Mucosa of descending colon (tissue), 3 donors: ENCODE results near the gene STXBP6. TPM values are rescaled to one million over a fixed set of nuclear protein-coding genes. Genes with fewer than 3 reads are reported as not detected.
A peak's percentile ranks its signal among the peaks of the same experiment; 100 is the strongest.

ENCODE experiments used
- ATAC-seq: fragments of 200-7000 bp; cut with Tn5 transposase; one replicate; pipeline ENCODE4 v1.9.1; 2020; ENCODE audit warnings: mild to moderate bottlenecking, moderate library complexity
- DNase-seq, 3 donors: peaks; one replicate each; pipeline ENCODE4 v3.0.0-alpha.2; 2020
- H3K36me3 ChIP-seq: fragments of 200-600 bp; one replicate; pipeline ENCODE4 v1.8.0; 2021; ENCODE audit warnings: low read depth, mild to moderate bottlenecking
- H3K4me1 ChIP-seq: fragments of 200-600 bp; one replicate; pipeline ENCODE4 v1.8.0; 2021; ENCODE audit warnings: low read depth, mild to moderate bottlenecking
- H3K4me3 ChIP-seq: fragments of 200-600 bp; one replicate; pipeline ENCODE4 v1.8.0; 2021; ENCODE audit warnings: mild to moderate bottlenecking
- H3K9me3 ChIP-seq: fragments of 200-600 bp; one replicate; pipeline ENCODE4 v1.8.0; 2021; ENCODE audit warnings: mild to moderate bottlenecking
- intact Hi-C, 2 donors: fragments of 100-400 bp; cut with DNase I in 1 of 2; cut with micrococcal nuclease in 1 of 2; formaldehyde crosslinking; loops; one replicate each; pipeline versions ENCODE4 v1.11.0 to v1.11.1; 2022; cut with DNase I, micrococcal nuclease
- total RNA-seq, 3 donors: library from RNA; stranded (reverse); fragmentation: NEBNext Ultra II Directional in 2 of 3; extraction: Animal tissue kit (Norgen Biotek cat#: 25700) in 2 of 3; gene quantifications; one replicate each; pipeline versions ENCODE4 v1.2.1 to v1.2.4, GENCODE V29; 2021 to 2023
- TF ChIP-seq, protein P1 (sequence below): fragments of 200-600 bp; IDR thresholded peaks from one replicate; pipeline ENCODE4 v1.8.0; 2022; ENCODE audit warnings: antibody characterized with exemption, mild to moderate bottlenecking
- donor health status: DM: no; HTN: no; CAD: no; lungs with moderate emphysema.
- donor health status: DM: no; HTN: no; CAD: no.
- donor health status: DM: no; HTN: yes; CAD: no.

STXBP6 gene
- total RNA-seq, 3 donors from 2014 or later: 10.9 to 25.9 (median 19.8) TPM

DNA sequence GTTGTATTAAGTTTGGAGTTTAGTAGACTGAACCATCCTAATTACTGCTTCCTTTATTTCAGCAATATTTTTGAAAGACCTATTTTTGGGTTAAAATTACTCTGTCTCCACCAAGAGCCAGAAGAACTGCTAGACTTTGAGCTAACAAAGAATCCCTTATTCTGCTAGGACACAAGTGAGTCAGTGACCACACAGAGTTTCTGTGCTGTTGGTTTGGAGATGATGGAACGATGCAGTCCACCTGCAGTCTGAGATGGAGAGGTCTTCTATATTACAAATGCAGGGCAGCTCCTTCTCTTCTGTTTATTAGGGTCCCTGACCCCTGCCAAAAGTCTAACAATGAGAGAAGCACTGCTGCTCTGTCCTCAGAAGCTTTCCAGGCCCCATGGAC lies 6.7 kb upstream of the STXBP6 start:
- intact Hi-C loops: no loop called here
- no peak for DNase-seq
- Histone ChIP-seq H3K4me3 (no peak overlapping the region), H3K9me3 (no peaks in the 10 kb centered on the region), H3K36me3 (no peaks in the 10 kb centered on the region), H3K4me1 (peaks cover 10% of the 10 kb centered on the region)
- ATAC-seq: no peak
- TF ChIP-seq, protein P1, sequence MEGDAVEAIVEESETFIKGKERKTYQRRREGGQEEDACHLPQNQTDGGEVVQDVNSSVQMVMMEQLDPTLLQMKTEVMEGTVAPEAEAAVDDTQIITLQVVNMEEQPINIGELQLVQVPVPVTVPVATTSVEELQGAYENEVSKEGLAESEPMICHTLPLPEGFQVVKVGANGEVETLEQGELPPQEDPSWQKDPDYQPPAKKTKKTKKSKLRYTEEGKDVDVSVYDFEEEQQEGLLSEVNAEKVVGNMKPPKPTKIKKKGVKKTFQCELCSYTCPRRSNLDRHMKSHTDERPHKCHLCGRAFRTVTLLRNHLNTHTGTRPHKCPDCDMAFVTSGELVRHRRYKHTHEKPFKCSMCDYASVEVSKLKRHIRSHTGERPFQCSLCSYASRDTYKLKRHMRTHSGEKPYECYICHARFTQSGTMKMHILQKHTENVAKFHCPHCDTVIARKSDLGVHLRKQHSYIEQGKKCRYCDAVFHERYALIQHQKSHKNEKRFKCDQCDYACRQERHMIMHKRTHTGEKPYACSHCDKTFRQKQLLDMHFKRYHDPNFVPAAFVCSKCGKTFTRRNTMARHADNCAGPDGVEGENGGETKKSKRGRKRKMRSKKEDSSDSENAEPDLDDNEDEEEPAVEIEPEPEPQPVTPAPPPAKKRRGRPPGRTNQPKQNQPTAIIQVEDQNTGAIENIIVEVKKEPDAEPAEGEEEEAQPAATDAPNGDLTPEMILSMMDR: no peak

DNA sequence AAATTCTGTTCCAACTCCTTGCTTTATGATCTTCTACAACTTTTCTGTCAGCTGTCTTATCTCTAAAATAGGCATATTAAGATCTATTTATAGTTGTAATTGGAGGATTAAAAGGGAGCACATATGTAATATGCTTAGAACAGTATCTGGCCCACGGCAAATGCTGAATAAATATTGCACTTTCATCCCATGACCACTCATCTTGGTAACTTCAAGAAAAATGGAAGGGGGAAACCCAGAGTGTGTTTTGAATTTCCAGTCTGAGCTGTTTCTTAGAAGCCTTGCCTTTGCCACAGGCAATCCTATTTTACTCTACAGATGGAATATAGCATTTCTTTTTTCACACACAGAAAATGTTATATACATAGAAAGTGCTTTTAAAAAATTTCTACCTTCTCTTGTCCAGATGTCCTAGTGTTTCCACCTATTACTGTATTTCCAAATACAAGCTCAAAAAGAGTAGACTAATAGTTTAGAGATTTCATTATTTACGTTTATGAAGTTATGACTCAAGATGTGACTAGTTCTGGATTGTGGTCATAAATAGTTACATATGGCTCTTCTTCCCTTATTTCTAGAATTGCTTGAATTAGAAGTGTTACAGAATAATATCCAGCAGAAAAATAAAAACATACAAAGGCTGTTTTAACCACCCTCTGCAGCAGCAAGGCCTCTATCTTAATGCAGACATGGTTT lies 6.2 kb upstream of the STXBP6 start:
- Histone ChIP-seq H3K9me3 (no peaks in the 10 kb centered on the region), H3K36me3 (no peaks in the 10 kb centered on the region), H3K4me1 (peaks cover 11% of the 10 kb centered on the region), H3K4me3 (no peak overlapping the region)
- TF ChIP-seq, protein P1: no peak
- ATAC-seq: no peak
- intact Hi-C loops: no loop called here
- DNase-seq: no peak

DNA sequence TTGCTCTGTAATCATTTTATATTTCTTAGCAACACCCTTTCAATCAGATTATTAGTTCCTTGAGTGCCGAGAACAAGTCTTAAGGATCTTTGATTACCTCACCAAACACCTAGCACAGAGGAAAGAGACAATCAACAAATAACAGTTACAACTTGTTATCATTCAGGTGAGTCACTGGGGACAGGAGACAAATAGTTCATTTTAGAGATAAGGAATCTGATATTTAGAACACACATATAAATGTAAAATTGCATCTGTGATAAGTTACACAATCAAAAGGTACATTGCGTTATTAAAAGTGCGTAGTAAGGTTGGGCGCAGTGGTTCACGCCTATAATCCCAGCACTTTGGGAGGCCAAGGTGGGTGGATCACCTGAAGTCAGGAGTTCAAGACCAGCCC lies 5.1 kb upstream of the STXBP6 start:
- Histone ChIP-seq H3K4me3 (no peak overlapping the region), H3K36me3 (no peaks in the 10 kb centered on the region), H3K4me1 (peaks cover 16% of the 10 kb centered on the region), H3K9me3 (no peaks in the 10 kb centered on the region)
- peak; percentile 79 for ATAC-seq
- TF ChIP-seq, protein P1: no peak
- DNase-seq: no peak
- intact Hi-C loops: no loop called here

DNA sequence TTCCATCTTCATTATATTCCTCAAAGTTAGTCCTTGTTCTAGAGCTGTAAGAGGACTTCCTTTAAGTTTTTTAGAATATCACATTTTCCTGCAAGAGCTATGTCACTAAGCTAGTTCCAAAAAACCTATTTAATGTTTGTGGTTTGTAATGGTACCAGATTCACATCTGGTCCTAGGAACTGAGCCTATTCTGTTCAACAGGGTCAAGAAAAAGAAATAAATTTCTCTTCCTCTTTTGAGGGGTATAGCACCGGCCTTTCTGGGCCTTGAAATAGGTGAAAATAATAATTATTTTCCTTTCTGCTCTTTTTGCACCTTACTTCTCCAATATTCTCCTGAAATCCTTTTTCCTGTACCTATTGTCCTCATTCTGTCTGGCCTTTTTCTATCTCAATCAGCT lies 3.6 kb upstream of the STXBP6 start:
- ATAC-seq: no peak
- intact Hi-C loops: no loop called here
- TF ChIP-seq, protein P1: no peak

DNA sequence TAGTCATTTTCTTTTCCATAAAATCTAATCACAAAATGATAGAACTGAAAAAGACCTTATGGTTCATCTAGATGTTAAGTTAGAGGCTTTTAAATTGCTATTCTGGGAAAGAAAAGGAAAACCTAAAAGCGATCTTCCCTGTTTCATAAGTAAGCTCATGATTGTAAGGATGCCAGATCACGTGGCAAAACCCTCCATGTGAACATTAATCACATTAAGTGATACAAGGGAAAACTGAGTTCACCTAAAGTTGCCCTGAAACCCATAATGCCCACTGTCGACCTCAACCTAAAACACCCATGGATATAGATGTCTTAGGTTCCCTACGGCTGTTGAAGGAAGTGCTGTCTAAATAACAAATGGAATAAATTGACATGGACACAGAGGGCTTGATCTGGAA lies 3.0 kb upstream of the STXBP6 start:
- Histone ChIP-seq H3K9me3 (no peaks in the 10 kb centered on the region), H3K4me3 (no peak overlapping the region), H3K4me1 (peaks cover 28% of the 10 kb centered on the region), H3K36me3 (no peaks in the 10 kb centered on the region)
- TF ChIP-seq, protein P1: no peak
- ATAC-seq (no peak), DNase-seq (no peak)
- intact Hi-C loops: no loop called here

More for the DNA sequence above, 3.6 kb upstream of the STXBP6 start:
- Histone ChIP-seq H3K4me1 (peaks cover 21% of the 10 kb centered on the region), H3K36me3 (no peaks in the 10 kb centered on the region), H3K9me3 (no peaks in the 10 kb centered on the region), H3K4me3 (no peak overlapping the region)
- DNase-seq: no peak
